K562 (cell line): ENCODE measurements around the gene BZW2. TPM values are rescaled to one million over a fixed set of nuclear protein-coding genes. Genes with fewer than 3 reads are reported as not detected.

Experiments used
- ATAC-seq: fragments of 200-7000 bp; cut with Tn5 transposase; 3 replicates; pipeline ENCODE4 v1.9.1; 2020; ENCODE audit warnings: moderate library complexity
- BruUV-seq: library from RNA; stranded (reverse); fragments of 400-500 nt; replicated peaks from 2 replicates; lab custom pipeline; 2021; lab: Mats Ljungman, UMichigan
- CTCF ChIA-PET: fragments of 300-600 bp; formaldehyde crosslinking; extraction: SDS; loops from one replicate; lab custom pipeline; 2021; ENCODE audit warnings: low intra/inter-chr PET ratio; lab: Yijun Ruan, JAX
- POLR2A ChIA-PET: fragments of 300-600, 350-650 bp; sonication (Branson Sonifier 250); formaldehyde crosslinking; extraction: SDS; loops from one replicate; lab custom pipeline; 2021; ENCODE audit warnings: antibody characterized with exemption, inconsistent platforms; lab: Yijun Ruan, JAX
- DNase-seq, 4 experiments: peaks; one replicate each; pipeline versions ENCODE4 v3.0.0 to v3.0.0-alpha.2; 2011 to 2018; ENCODE audit warnings: low spot score in 3 of 4, mixed read lengths in 3 of 4; ENCODE audit errors: extremely low read depth in 1 of 4
- FAIRE-seq: peaks from 2 replicates; lab custom pipeline; 2011; peaks lifted over from hg19 to GRCh38; lab: Jason Lieb, UNC
- H2AFZ ChIP-seq: 2 replicates; pipeline ENCODE4 v1.6.0; 2011; ENCODE audit warnings: low read depth, low read length, control low read depth, inconsistent platforms
- H3K27ac ChIP-seq: fragments of 200-600 bp; 3 replicates; pipeline ENCODE4 v1.8.0; 2011; ENCODE audit warnings: low read depth, mild to moderate bottlenecking, control low read depth, inconsistent platforms, low read length, moderate library complexity, mixed read lengths; ENCODE audit errors: extremely low read depth
- H3K27me3 ChIP-seq, 2 experiments: fragments of 300-600 bp in 1 of 2; 2 replicates in 1 of 2; 3 replicates in 1 of 2; pipeline versions ENCODE4 v1.6.0 to v1.8.0; 2011; ENCODE audit warnings: inconsistent platforms in 2 of 2, low read length in 2 of 2, mild to moderate bottlenecking in 1 of 2, mixed read lengths in 1 of 2, moderate library complexity in 1 of 2; ENCODE audit not compliant: control insufficient read depth in 2 of 2, insufficient read depth in 2 of 2
- H3K36me3 ChIP-seq: fragments of 300-600 bp; 3 replicates; pipeline ENCODE4 v1.8.0; 2011; ENCODE audit warnings: mild to moderate bottlenecking, low read length, inconsistent platforms; ENCODE audit not compliant: control insufficient read depth, insufficient read depth
- H3K4me1 ChIP-seq, 2 experiments: fragments of 200-600 bp in 1 of 2; replicated peaks in 1 of 2; 2 replicates in 1 of 2; 3 replicates in 1 of 2; pipeline versions ENCODE4 v1.5.1 to v1.8.0; 2011; ENCODE audit warnings: inconsistent platforms in 2 of 2, low read length in 2 of 2, mild to moderate bottlenecking in 1 of 2, mixed read lengths in 1 of 2, moderate library complexity in 1 of 2; ENCODE audit not compliant: control insufficient read depth in 2 of 2, insufficient read depth in 2 of 2
- H3K4me2 ChIP-seq: 2 replicates; pipeline ENCODE4 v1.6.1; 2011; ENCODE audit warnings: low read length, control low read depth, inconsistent platforms, mixed read lengths; ENCODE audit not compliant: insufficient read depth
- H3K4me3 ChIP-seq: fragments of 200-600 bp; sonication (generic), shearing (Covaris generic); 2 replicates; pipeline ENCODE4 v1.5.1; 2016; ENCODE audit warnings: control low read depth, inconsistent platforms
- H3K79me2 ChIP-seq: fragments of 200-600 bp; 3 replicates; pipeline ENCODE4 v1.8.0; 2011; ENCODE audit warnings: low read length, inconsistent platforms; ENCODE audit not compliant: control insufficient read depth, insufficient read depth
- H3K9ac ChIP-seq, 2 experiments: 2 replicates each; pipeline versions ENCODE4 v1.6.0 to v1.6.1; 2011; ENCODE audit warnings: low read depth in 2 of 2, low read length in 2 of 2, control low read depth in 1 of 2, inconsistent platforms in 1 of 2, mild to moderate bottlenecking in 1 of 2, mixed read lengths in 1 of 2; ENCODE audit not compliant: insufficient read depth in 1 of 2
- H3K9me1 ChIP-seq: one replicate; pipeline ENCODE4 v1.6.0; 2011; ENCODE audit warnings: inconsistent platforms, mild to moderate bottlenecking, low read length, moderate library complexity; ENCODE audit not compliant: control insufficient read depth, insufficient read depth
- H3K9me3 ChIP-seq: replicated peaks from 2 replicates; pipeline ENCODE4 v1.5.1; 2011; ENCODE audit warnings: low read depth, low read length, inconsistent platforms; ENCODE audit not compliant: control insufficient read depth, insufficient read depth
- H4K20me1 ChIP-seq: replicated peaks from 2 replicates; pipeline ENCODE4 v1.6.1; 2011; ENCODE audit warnings: low read length, inconsistent platforms, mixed read lengths; ENCODE audit not compliant: control insufficient read depth, insufficient read depth
- C11orf30 ChIP-seq: fragments of 450-650 bp; IDR thresholded peaks from 2 replicates; pipeline ENCODE4 v1.6.1; 2016; ENCODE audit warnings: low read depth, mild to moderate bottlenecking
- MAFF ChIP-seq: IDR thresholded peaks from 2 replicates; pipeline ENCODE4 v1.6.1; 2012; ENCODE audit warnings: low read length, improper control_type of control experiment
- MAFG ChIP-seq: fragments of 450-650 bp; conservative IDR thresholded peaks from 2 replicates; pipeline ENCODE4 v1.6.1; 2016; ENCODE audit warnings: missing genetic modification characterization, missing compliant biosample characterization
- MAFK ChIP-seq: IDR thresholded peaks from 2 replicates; pipeline ENCODE4 v1.6.1; 2011; ENCODE audit warnings: low read length, improper control_type of control experiment
- MTA3 ChIP-seq: fragments of 450-650 bp; formaldehyde crosslinking; IDR thresholded peaks from 2 replicates; pipeline ENCODE4 v1.6.1; 2017; ENCODE audit warnings: mild to moderate bottlenecking, borderline replicate concordance
- PYGO2 ChIP-seq: fragments of 450-650 bp; IDR thresholded peaks from 2 replicates; pipeline ENCODE4 v1.6.1; 2016; ENCODE audit warnings: mild to moderate bottlenecking, missing genetic modification characterization, moderate library complexity, missing compliant biosample characterization
- ZNF316 ChIP-seq: fragments of 450-650 bp; IDR thresholded peaks from 2 replicates; pipeline ENCODE4 v1.6.1; 2016
- WGBS: fragments of 100-300 bp; shearing (Covaris generic); methylation state at CpG from one replicate; pipeline ENCODE4 v1.1.6; 2016; ENCODE audit warnings: low coverage, mixed read lengths; ENCODE audit not compliant: insufficient coverage; ENCODE audit errors: missing lambda C conversion rate; 5-methylcytosine and 5-hydroxymethylcytosine counted together
- in situ Hi-C: fragments of 300-500 bp; cut with MboI; formaldehyde crosslinking; loops from 4 replicates; pipeline ENCODE4 v1.15.0; 2018; ENCODE audit warnings: inconsistent platforms, mixed read lengths
- intact Hi-C: fragments of 100-400 bp; cut with micrococcal nuclease; formaldehyde crosslinking; loops from 2 replicates; pipeline ENCODE4 v1.14.2; 2022
- polyA plus RNA-seq, 8 experiments: library from polyadenylated mRNA; depleted of rRNA in 4 of 8; stranded (reverse) in 5 of 8; unstranded in 3 of 8; fragments of >200 nt; fragmentation: Nextera tagmentation in 2 of 8; fragmentation: Illumina TruSeq in 1 of 8; extraction: Ambion mirVana in 2 of 8; extraction: Trizol in 1 of 8; gene quantifications; 2 replicates each; pipeline versions ENCODE4 v1.2.1 to v1.2.3, GENCODE V29; 2011 to 2014; ENCODE audit warnings: inconsistent platforms in 1 of 8, missing spikeins in 1 of 8
- total RNA-seq, 7 experiments: library from RNA; depleted of rRNA in 6 of 7; stranded (reverse); fragments of >200 nt in 6 of 7; fragmentation: Illumina TruSeq in 2 of 7; extraction: Trizol in 2 of 7; gene quantifications; 2 replicates each; pipeline versions ENCODE4 v1.2.1 to v1.2.3, GENCODE V29; 2011 to 2021; ENCODE audit warnings: low replicate concordance in 1 of 7
- TF ChIP-seq, protein P1 (sequence below): sonication (generic); formaldehyde crosslinking; IDR thresholded peaks from 2 replicates; pipeline ENCODE4 v1.8.0; 2022; ENCODE audit warnings: mild to moderate bottlenecking, missing genetic modification reagents

Gene BZW2
- total and polyA plus RNA-seq, 9 of the 15 experiments (the other 6 are each of a cell fraction or from before 2014, with no cell fraction given): 140 to 316 (median 173) TPM

DNA sequence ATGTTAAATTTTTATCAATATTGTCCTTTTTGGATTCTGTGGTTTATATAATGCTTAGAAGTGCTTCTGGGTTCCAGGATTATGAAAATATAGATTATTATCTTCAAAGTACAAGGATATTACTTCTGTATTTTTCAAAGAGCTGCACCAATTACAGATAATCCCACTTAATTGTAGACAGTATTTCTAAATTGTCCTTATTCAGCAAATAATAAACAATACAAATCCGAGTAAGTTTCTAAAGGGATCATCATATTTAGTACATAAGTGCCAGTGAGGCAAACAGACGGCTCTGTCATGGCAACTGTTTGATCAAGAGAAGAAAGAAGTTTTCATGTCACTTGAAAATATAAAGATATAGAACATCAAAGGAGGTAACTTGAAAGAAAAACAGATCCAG is 19.6 kb upstream of the BZW2 start:
- Histone ChIP-seq H3K9me3 (no peaks in the 10 kb centered on the region), H2AFZ (no peak overlapping the region), H3K27ac (no peak overlapping the region), H3K4me1 (no peaks in the 10 kb centered on the region), H3K4me3 (no peak overlapping the region), H3K9me1 (no peaks in the 10 kb centered on the region), H3K27me3 (no peaks in the 10 kb centered on the region), H4K20me1 (no peaks in the 10 kb centered on the region), H3K9ac (no peak overlapping the region), H3K4me2 (no peak overlapping the region), H3K36me3 (peaks cover 52% of the 10 kb centered on the region), H3K79me2 (peaks cover 4% of the 10 kb centered on the region; the same call in 2 of the 3 replicates)
- in situ Hi-C loops (no loop called here), intact Hi-C loops (no loop called here)
- CTCF ChIA-PET: no interaction called here
- FAIRE-seq (no peak), DNase-seq (no peak), ATAC-seq (no peak)
- 55% methylated on average over 2 of the region's 2 CpGs for WGBS
- POLR2A ChIA-PET: interaction anchor here (0.9 to 1.0 kb wide), 3 partner anchors 10 to 16 kb away, joined by 3 read pairs; no protein-coding TSS in a partner anchor
- TF ChIP-seq MTA3 (no peak), ZNF316 (peak; percentile 85), MAFF (peak; percentile 38; the same call in 1 of the 2 replicates), MAFK (peak; percentile 44; the same call in 1 of the 2 replicates), C11orf30 (peak; percentile 75), PYGO2 (tag) (no peak), MAFG (tag) (peak; percentile 52)
- TF ChIP-seq, protein P1, sequence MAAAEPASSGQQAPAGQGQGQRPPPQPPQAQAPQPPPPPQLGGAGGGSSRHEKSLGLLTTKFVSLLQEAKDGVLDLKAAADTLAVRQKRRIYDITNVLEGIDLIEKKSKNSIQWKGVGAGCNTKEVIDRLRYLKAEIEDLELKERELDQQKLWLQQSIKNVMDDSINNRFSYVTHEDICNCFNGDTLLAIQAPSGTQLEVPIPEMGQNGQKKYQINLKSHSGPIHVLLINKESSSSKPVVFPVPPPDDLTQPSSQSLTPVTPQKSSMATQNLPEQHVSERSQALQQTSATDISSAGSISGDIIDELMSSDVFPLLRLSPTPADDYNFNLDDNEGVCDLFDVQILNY (CRISPR knock-in tag): no peak
- no TSS peak for BruUV-seq
